ENCODE measurements around the gene BAHD1. TPM values are rescaled to one million over a fixed set of nuclear protein-coding genes. Genes with fewer than 3 reads are reported as not detected.
"Not testable (repeated sequence)": the region's sequence is repeated elsewhere in the genome, so short reads cannot be mapped to it uniquely, and the experiment has no call there.

Gene BAHD1
- total RNA-seq, 2 experiments from 2014 or later: 29.6 to 30.0 TPM

DNA sequence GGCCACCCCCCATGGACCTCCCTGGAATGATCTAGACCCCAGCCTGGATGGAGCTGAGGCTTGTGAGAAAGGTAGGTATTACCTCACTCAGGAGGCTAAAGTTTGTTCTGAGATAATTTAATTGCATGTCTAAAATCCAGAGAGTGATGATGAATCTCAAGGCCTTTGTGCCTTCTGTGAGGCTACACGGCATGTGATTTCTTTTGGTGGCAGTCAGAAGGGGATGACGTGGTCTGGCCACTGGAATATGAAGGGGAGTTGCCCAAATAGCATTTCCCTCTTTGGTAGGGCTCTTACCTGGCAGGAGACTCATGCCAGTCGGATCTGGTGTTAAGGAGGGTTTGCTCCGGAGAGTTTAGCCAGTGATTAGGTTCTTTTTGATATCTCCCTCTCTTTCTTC is 2.5 kb downstream of the BAHD1 start:
- H3K4me1 Mint-ChIP-seq: peaks cover 32% of the 10 kb centered on the region
- ATAC-seq (ENCODE audit: low read depth) (no peak), DNase-seq (no peak)
- POLR2A ChIA-PET: interaction anchor here (0.5 to 4.9 kb wide), 3 partner anchors 9 to 118 kb away, joined by 3 to 72 read pairs (median 3); no protein-coding TSS in a partner anchor
- H3K27me3 Mint-ChIP-seq: peaks cover 25% of the 10 kb centered on the region
- H3K27ac Mint-ChIP-seq: no peak overlapping the region
- peak overlapping the region; percentile 17 for H3K4me3 Mint-ChIP-seq
- H3K9me3 Mint-ChIP-seq: no peaks in the 10 kb centered on the region
- H3K36me3 Mint-ChIP-seq: peaks cover 3% of the 10 kb centered on the region

DNA sequence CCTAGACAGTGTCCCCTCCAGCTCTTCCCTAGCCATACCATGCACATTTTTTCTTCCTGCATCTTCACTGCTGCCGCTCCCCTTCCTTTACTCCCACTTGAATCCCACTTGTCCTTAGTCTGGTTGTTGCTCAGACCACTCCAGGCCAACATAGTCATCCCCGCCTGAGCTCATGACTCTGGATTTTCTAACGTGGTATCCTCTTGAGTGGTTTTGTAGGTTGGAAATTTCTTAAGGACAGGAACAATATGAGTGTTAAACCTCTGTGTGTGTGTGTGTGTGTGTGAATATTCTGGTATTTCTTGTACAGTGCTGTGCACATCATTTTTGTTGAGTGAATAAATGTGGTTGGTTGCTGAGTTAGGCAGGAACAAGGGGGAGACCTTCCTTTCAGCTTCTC is 3.1 kb downstream of the BAHD1 start:
- DNase-seq: no peak
- Mint-ChIP-seq H3K27ac (no peak overlapping the region), H3K9me3 (no peaks in the 10 kb centered on the region)

DNA sequence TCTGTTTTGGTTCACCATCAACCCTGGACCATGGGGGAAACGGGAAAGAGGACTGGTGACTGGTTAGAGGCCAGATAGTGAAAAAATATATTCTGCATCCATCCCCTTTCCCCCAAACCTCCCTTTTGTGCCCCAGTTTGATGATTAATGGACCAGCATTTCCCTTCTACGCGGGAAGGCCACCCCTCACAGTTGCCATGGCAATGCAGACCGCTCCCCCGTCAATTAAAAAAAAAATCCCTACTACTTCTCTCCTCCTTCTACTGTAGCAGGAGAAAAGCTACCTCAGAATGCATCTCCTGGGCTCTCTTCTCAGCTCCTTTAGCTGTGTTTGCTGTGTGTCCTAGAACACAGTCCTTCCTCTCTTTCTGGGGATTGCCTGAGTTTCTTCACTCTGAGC is 4.0 kb downstream of the BAHD1 start:
- H3K4me1 Mint-ChIP-seq: peaks cover 34% of the 10 kb centered on the region
- H3K36me3 Mint-ChIP-seq: peaks cover 5% of the 10 kb centered on the region
- no peak for ATAC-seq (ENCODE audit: low read depth)
- H3K27ac Mint-ChIP-seq: no peak overlapping the region
- POLR2A ChIA-PET: interaction anchor here (0.6 kb wide), 1 partner anchor 129 kb away, joined by 3 read pairs; no protein-coding TSS in a partner anchor
- H3K27me3 Mint-ChIP-seq: peaks cover 11% of the 10 kb centered on the region
- no peak for DNase-seq
- H3K4me3 Mint-ChIP-seq: no peak overlapping the region
- no peaks in the 10 kb centered on the region for H3K9me3 Mint-ChIP-seq

More for the DNA sequence above, 3.1 kb downstream of the BAHD1 start:
- Mint-ChIP-seq H3K36me3 (peaks cover 3% of the 10 kb centered on the region), H3K4me3 (peak overlapping the region; percentile 17), H3K27me3 (peaks cover 19% of the 10 kb centered on the region), H3K4me1 (peaks cover 32% of the 10 kb centered on the region)
- POLR2A ChIA-PET: interaction anchor here (4.9 kb wide), 1 partner anchor 9 kb away, joined by 72 read pairs; no protein-coding TSS in a partner anchor
- no peak for ATAC-seq (ENCODE audit: low read depth)

DNA sequence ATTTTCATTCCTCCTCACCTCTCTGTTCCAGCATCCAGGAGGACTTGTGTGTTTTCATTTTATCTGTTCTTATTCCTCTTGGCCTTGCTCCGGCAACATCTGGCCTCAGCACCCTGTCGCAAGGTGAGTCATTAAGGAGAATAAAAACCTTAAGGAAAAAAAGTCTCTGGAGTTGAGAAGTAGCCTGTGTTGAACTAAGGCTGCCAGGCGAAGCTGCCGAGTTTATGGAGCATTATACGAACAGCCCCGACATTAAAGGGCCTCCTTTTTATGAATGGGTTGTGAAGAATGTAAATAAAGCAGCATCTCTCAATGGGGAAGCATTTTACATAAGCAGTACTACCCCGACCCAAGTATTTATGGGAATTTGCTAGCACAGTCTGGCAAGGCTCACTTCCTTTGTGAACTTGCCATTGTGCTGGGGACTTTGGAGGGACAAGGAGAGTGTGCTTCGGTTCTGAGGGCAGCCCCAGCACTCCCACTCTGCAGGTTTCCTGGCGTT is 4.7 kb downstream of the BAHD1 start:
- H3K36me3 Mint-ChIP-seq: peaks cover 5% of the 10 kb centered on the region
- H3K27ac Mint-ChIP-seq: no peak overlapping the region
- H3K27me3 Mint-ChIP-seq: peaks cover 5% of the 10 kb centered on the region
- ATAC-seq (ENCODE audit: low read depth): no peak
- H3K4me1 Mint-ChIP-seq: peaks cover 35% of the 10 kb centered on the region
- POLR2A ChIA-PET: interaction anchor here (0.6 kb wide), 1 partner anchor 977 kb away, joined by 3 read pairs; no protein-coding TSS in a partner anchor
- no peak overlapping the region for H3K4me3 Mint-ChIP-seq
- H3K9me3 Mint-ChIP-seq: no peaks in the 10 kb centered on the region
- no peak for DNase-seq

DNA sequence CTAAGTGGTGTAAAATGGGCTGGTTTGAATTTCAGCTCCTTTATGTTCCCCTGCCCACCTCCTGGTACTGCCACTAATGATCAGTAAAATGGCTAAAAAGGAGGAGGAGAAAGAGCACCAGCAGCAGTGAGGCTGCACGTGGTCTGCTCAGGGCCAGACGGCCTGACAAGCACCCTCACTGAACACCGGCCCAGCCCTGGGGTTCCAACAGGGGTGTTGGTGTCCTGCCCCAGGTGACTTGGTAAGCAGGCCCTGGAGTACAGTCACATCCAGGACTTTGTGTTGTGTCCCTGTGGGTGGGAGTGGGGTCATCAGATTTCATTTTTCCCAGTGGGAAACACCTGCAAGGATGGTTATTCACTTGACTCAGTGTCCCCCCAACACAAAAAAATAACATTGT is 5.4 kb downstream of the BAHD1 start:
- DNase-seq (no peak), ATAC-seq (ENCODE audit: low read depth) (no peak)
- POLR2A ChIA-PET: interaction anchor here (0.6 kb wide), 1 partner anchor 976 kb away, joined by 3 read pairs; no protein-coding TSS in a partner anchor
- H3K36me3 Mint-ChIP-seq: peaks cover 5% of the 10 kb centered on the region
- H3K27ac Mint-ChIP-seq: no peak overlapping the region
- peaks cover 38% of the 10 kb centered on the region for H3K4me1 Mint-ChIP-seq
- H3K4me3 Mint-ChIP-seq: no peak overlapping the region
- H3K27me3 Mint-ChIP-seq: peaks cover 5% of the 10 kb centered on the region
- no peaks in the 10 kb centered on the region for H3K9me3 Mint-ChIP-seq

DNA sequence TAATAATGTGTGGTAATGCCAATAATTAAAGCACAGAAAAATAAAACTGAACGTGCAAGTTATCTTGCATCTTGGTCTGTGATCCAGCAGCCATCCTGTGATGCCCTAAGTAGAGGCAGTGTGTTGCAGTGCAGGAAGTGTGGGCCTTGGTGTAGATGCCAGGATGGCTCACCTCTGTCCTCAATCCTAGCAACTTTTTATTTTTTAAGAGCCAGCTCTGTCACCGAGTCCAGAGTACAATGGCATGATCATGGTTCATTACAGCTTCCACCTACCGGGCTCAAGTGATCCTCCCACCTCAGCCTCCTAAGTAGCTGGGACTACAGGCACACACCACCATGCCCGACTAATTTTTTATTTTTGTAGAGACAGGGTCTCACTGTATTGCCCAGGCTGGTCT is 7.6 kb downstream of the BAHD1 start:
- ATAC-seq (ENCODE audit: low read depth): no peak
- no peak for DNase-seq
- H3K4me1 Mint-ChIP-seq: peaks cover 50% of the 10 kb centered on the region
- POLR2A ChIA-PET: no interaction called here
- H3K4me3 Mint-ChIP-seq: no peak overlapping the region
- peaks cover 2% of the 10 kb centered on the region for H3K36me3 Mint-ChIP-seq
- H3K9me3 Mint-ChIP-seq: no peaks in the 10 kb centered on the region
- no peak overlapping the region for H3K27ac Mint-ChIP-seq
- no peaks in the 10 kb centered on the region for H3K27me3 Mint-ChIP-seq

DNA sequence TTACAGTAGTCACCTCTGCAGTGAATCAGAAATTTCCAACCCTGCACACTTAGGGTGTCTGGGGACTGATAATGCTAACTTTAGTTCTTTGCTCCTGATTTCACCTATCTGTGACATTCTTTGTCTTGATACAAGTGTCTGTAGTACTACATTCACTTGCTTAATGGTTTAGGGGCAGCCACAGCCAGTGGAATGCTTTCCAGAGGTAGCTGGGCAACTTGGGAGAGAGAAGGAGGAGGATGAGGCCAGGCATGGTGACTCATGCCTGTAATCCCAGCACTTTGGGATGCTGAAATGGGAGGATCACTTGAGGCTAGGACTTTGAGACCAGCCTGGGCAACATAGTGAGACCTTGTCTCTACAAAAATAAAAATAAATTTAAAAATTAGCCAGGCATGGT is 8.5 kb downstream of the BAHD1 start:
- no peak for DNase-seq
- H3K36me3 Mint-ChIP-seq: peaks cover 2% of the 10 kb centered on the region
- no peak for ATAC-seq (ENCODE audit: low read depth)
- peak overlapping the region; percentile 3 for H3K27ac Mint-ChIP-seq
- H3K4me3 Mint-ChIP-seq: no peak overlapping the region
- POLR2A ChIA-PET: interaction anchor here (0.6 kb wide), 1 partner anchor 50 kb away, joined by 3 read pairs; no protein-coding TSS in a partner anchor
- peaks cover 51% of the 10 kb centered on the region for H3K4me1 Mint-ChIP-seq
- no peaks in the 10 kb centered on the region for H3K27me3 Mint-ChIP-seq
- no peaks in the 10 kb centered on the region for H3K9me3 Mint-ChIP-seq

DNA sequence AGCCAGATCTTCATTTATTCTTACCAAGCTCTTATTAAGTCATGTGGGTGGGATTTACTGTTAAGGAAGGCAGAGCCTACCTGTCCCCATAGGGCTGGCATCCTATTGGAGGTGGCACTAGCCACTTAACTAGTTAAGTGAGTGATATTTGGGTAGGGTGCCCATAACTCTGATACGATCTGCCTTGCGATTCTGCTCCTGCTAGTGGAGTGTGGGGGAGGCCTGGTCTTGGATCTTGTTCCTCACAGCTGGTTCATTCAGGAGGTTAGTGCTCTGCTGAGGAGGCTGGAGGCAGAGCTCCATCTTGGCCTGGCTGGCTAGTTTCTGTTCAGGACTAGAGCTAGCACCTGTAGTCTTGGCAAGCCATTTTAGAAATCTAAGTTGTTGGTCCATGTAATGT is 9.3 kb downstream of the BAHD1 start:
- no peak overlapping the region for H3K27ac Mint-ChIP-seq
- POLR2A ChIA-PET: interaction anchor here (1.5 to 6.1 kb wide), 2 partner anchors 9 to 245 kb away, joined by 3 to 72 read pairs; partner anchors contain the start of genes BAHD1 and RAD51
- no peaks in the 10 kb centered on the region for H3K9me3 Mint-ChIP-seq

DNA sequence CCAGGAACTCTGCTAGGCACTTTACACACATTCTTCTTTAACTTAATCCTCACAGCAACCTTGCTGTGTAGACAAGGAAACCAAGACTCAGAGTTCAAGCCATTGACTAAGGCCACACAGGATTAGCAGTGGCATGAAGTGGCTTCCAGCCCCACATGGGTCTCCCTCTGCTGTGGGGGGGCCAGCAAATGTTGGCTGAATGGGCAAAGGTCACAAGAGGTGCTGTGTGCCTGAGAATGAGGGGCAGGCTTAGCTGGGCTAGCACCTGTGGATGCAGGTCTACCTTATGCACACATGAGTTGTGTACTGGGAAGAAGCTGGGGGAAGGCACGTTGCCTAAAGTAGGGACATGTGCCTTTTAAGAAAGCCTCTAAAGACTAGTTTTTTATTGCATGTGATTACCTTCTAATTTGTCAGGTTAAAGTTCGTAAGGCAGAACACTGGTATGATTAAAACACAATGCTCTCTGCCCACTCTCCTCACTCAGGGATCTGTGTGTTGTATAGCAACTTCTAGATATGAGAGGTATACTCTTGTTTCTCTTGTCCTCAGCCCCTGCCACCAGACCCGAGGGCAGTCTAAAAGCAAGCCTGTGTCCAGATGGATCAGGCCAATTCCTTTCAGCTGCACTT is 10.9 kb downstream of the BAHD1 start:
- POLR2A ChIA-PET: interaction anchor here (0.6 to 6.1 kb wide), 4 partner anchors 10 to 46 kb away, joined by 3 to 72 read pairs (median 3); partner anchors contain the start of genes BAHD1, CHST14 and IVD
- Mint-ChIP-seq H3K36me3 (peaks cover 2% of the 10 kb centered on the region), H3K9me3 (no peaks in the 10 kb centered on the region), H3K27me3 (no peaks in the 10 kb centered on the region), H3K27ac (peak overlapping the region; percentile 88), H3K4me1 (peaks cover 62% of the 10 kb centered on the region), H3K4me3 (peak overlapping the region; percentile 51)
- no peak for DNase-seq
- no peak for ATAC-seq (ENCODE audit: low read depth)

More for the DNA sequence above, 9.3 kb downstream of the BAHD1 start:
- DNase-seq (no peak), ATAC-seq (ENCODE audit: low read depth) (no peak)
- Mint-ChIP-seq H3K36me3 (peaks cover 2% of the 10 kb centered on the region), H3K4me3 (no peak overlapping the region), H3K4me1 (peaks cover 58% of the 10 kb centered on the region), H3K27me3 (no peaks in the 10 kb centered on the region)

DNA sequence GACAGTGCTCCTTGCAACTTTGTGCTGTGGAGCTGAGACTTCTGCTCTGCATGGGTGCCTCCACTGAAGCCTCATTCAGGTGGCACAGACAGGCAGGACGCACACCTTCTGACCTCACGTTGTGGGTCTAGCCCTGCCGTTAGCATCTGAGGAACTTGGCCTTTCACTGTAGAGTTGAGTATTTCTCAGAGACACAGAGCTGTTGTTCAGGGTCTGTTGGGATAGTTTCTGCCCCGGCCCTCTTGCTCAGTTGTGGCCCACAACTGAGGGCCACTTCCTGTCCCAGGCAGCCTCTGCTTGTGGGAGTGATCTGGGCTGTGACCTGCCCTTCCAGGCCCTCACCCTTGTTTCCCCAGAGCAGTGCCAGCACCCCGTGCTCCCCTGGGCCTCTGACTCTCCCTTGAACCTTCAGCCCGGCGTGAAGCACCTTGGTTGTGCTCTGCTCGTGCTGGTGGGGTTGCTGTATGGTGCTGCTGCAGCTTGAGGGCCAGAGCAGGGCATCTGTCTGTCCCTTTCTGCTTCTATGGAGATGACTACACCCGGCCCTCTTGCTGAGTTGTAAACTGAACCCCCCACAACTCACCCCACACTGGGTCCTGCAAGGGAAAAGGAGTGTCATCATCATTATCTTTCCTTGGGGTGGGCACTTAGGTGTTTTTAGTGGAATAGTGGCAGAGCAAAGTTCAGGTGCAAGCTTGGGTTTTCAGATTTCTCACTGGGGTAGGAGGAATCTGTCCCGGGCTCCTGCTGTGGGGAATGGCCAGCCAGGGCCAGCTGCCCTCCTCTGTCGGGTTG is 11.7 kb downstream of the BAHD1 start:
- DNase-seq (peak; percentile 51), ATAC-seq (ENCODE audit: low read depth) (peak; percentile 68)
- POLR2A ChIA-PET: interaction anchor here (0.7 to 6.1 kb wide), 4 partner anchors 11 to 47 kb away, joined by 3 to 72 read pairs (median 6); partner anchors contain the start of genes BAHD1, CHST14 and IVD
- peak overlapping the region; percentile 51 for H3K4me3 Mint-ChIP-seq
- peak overlapping the region; percentile 88 for H3K27ac Mint-ChIP-seq
- no peaks in the 10 kb centered on the region for H3K9me3 Mint-ChIP-seq
- H3K27me3 Mint-ChIP-seq: no peaks in the 10 kb centered on the region
- peaks cover 65% of the 10 kb centered on the region for H3K4me1 Mint-ChIP-seq
- H3K36me3 Mint-ChIP-seq: peaks cover 2% of the 10 kb centered on the region

DNA sequence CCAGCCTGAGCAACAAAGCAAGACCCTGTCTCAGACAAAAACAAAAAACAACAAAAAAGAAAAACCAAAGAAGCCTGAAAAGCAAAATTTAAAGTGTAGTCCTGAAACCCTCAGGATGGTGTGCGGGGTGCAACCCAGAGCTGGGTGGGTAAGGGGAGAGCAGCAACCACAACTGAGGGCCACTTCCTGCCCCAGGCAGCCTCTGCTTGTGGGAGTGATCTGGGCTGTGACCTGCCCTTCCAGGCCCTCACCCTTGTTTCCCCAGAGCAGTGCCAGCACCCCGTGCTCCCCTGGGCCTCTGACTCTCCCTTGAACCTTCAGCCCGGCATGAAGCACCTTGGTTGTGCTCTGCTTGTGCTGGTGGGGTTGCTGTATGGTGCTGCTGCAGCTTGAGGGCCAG is 13.2 kb downstream of the BAHD1 start:
- POLR2A ChIA-PET: interaction anchor here (1.6 to 6.1 kb wide), 3 partner anchors 13 to 49 kb away, joined by 5 to 72 read pairs (median 8); partner anchors contain the start of genes BAHD1, CHST14 and IVD
- H3K36me3 Mint-ChIP-seq, H3K9me3 Mint-ChIP-seq, H3K27me3 Mint-ChIP-seq: not testable (repeated sequence)
- Mint-ChIP-seq H3K4me1 (peaks cover 65% of the 10 kb centered on the region), H3K27ac (peak overlapping the region; percentile 88), H3K4me3 (peak overlapping the region; percentile 70)
- DNase-seq (peak; percentile 66), ATAC-seq (ENCODE audit: low read depth) (peak; percentile 74)

DNA sequence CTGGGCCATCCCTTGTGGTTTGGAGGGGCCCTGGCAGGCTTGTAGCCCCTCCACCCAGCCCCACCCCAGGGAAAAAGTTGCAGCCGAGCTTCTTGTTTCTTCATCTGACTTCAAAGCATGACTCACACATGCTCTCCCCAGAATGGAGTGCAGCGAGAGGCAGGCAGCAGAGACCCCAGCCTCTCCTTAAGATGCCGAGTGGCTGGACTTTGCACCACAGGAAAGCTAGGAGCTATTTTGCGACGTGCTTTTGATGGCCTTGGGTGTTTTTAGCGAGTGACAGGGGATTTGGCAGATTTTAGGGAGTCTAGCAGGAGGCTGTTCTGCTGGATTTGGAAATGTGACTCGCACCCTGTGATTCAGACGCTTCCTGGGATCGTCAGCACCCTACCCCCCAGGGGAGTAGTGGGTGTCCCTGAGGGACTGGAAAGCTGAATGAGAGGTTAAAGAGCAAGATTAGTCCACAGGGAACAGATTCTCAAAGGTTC is 14.2 kb downstream of the BAHD1 start:
- ATAC-seq (ENCODE audit: low read depth) (no peak), DNase-seq (no peak)
- POLR2A ChIA-PET: interaction anchor here (0.9 to 6.1 kb wide), 3 partner anchors 14 to 54 kb away, joined by 3 to 72 read pairs (median 5); partner anchors contain the start of genes BAHD1 and IVD
- peak overlapping the region; percentile 88 for H3K27ac Mint-ChIP-seq
- no peaks in the 10 kb centered on the region for H3K27me3 Mint-ChIP-seq
- peak overlapping the region; percentile 70 for H3K4me3 Mint-ChIP-seq
- no peaks in the 10 kb centered on the region for H3K36me3 Mint-ChIP-seq
- H3K9me3 Mint-ChIP-seq: no peaks in the 10 kb centered on the region
- H3K4me1 Mint-ChIP-seq: peaks cover 59% of the 10 kb centered on the region

DNA sequence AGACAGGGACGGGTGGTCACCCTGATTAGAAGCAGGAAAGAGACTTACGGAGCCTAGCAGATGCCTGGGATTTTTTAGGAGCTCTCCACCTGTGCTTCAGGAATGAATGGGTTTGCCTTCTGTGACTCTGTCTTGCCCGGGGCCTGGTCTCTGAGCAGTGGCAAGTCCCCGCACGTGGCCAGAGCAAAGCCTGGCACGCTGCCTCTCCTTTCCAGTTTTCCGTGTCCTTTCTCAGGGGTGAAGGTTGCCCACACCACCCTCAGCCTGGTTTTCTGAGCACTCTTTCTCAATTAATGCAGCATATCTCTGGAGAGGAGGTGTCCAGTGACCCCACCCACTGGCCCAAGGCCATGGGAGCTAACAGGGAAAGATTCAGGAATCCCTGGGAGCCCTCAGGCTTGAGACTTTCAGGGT is 15.6 kb downstream of the BAHD1 start:
- Mint-ChIP-seq H3K4me3 (no peak overlapping the region), H3K9me3 (no peaks in the 10 kb centered on the region), H3K36me3 (no peaks in the 10 kb centered on the region), H3K4me1 (peaks cover 49% of the 10 kb centered on the region), H3K27me3 (no peaks in the 10 kb centered on the region), H3K27ac (no peak overlapping the region)
- ATAC-seq (ENCODE audit: low read depth) (no peak), DNase-seq (no peak)
- POLR2A ChIA-PET: no interaction called here

Data from activated naive CD8-positive, alpha-beta T cell treated with anti-CD3 and anti-CD28 coated beads, Interleukin-2, amount 10 ng/mL, durations not matched to agents 7 days and 5 days (primary cell).